GM19372 (cell line): ENCODE results near the gene OGDH.

Experiments used
- ATAC-seq: cut with Tn5 transposase; IDR thresholded peaks from one replicate; pipeline ENCODE4 v1.9.1; 2021; ENCODE audit warnings: mild to moderate bottlenecking, low read depth, moderate library complexity; ENCODE audit not compliant: unreplicated experiment

The OGDH gene

GRCh38 chr7:44755698-44756627, 149.5 kb downstream of the OGDH start:
- no peak for ATAC-seq

- no peak for ATAC-seq
These were observed 150.5 kb downstream of the OGDH start for GRCh38 chr7:44756904-44757303.

GRCh38 chr7:44757311-44757710, 150.9 kb downstream of the OGDH start:
- no peak for ATAC-seq

- no peak for ATAC-seq
These were observed 151.3 kb downstream of the OGDH start for GRCh38 chr7:44757739-44758138.
